GM23248 (cell line): Measurements from ENCODE around the gene TM4SF1.

Source experiments
- EZH2 ChIP-seq: fragments of 200-600 bp; sonication (generic); IDR thresholded peaks from 2 replicates; pipeline ENCODE4 v1.6.1; 2018; ENCODE audit warnings: antibody characterized with exemption, mild to moderate bottlenecking; ENCODE audit not compliant: insufficient read depth, poor library complexity, severe bottlenecking
- EZH2phosphoT487 ChIP-seq: fragments of 200-600 bp; sonication (generic); IDR thresholded peaks from 2 replicates; pipeline ENCODE4 v1.6.1; 2018; ENCODE audit warnings: antibody characterized with exemption, moderate library complexity, mild to moderate bottlenecking, low read depth; ENCODE audit not compliant: insufficient read depth

DNA sequence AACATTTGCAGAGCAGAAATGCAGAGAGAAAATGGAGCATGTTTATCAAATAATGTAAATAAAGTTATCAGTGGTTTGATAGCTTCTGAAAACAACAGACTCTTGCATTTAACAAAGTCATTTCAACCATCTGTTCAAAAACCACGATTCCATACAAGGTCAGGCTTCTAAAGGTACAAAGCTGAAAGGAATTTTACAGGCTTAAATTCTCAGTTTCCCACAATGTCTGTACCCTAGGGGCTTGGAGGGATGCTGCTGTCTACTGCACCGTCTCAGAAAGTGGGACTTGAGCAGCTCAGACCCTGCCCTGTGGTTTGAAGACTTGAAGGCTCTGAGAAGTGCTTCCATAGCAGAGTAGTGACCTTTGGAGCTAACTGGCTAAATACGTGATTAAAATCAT lies 30.4 kb upstream of the TM4SF1 start:
- TF ChIP-seq EZH2 (no peak), EZH2phosphoT487 (no peak)
